Effector CD4-positive, alpha-beta T cell (primary cell): ENCODE data around the gene ARID5B.

Experiments
- DNase-seq: peaks from one replicate; pipeline ENCODE4 v3.0.0-alpha.2; 2020

Gene ARID5B

GRCh38 chr10:61883371-61884025, 18.0 kb upstream of the ARID5B start:
- no peak for DNase-seq

DNA sequence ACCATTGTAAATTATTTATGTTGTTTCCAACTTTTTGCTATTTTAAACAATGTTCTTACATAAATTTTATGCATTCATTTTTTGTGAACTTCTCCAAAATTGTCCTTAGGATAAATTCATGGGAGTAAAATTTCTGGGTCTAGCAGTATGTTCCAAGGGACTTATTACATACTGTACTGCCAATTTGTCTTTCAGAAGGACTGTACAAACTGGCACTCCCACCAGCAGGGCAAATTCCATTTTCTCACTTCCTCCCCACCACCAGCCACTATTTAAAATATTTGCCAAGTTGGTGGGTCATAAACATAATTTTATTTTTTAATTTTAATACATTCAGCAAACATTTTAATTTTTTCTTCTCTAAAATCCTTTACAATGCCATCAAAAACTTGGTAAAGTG, 13.7 kb upstream of the ARID5B start:
- no peak for DNase-seq

GRCh38 chr10:61888744-61889143, 12.8 kb upstream of the ARID5B start:
- no peak for DNase-seq

- no peak for DNase-seq
Measured at GRCh38 chr10:61890430-61890829, 11.1 kb upstream of the ARID5B start.

DNA sequence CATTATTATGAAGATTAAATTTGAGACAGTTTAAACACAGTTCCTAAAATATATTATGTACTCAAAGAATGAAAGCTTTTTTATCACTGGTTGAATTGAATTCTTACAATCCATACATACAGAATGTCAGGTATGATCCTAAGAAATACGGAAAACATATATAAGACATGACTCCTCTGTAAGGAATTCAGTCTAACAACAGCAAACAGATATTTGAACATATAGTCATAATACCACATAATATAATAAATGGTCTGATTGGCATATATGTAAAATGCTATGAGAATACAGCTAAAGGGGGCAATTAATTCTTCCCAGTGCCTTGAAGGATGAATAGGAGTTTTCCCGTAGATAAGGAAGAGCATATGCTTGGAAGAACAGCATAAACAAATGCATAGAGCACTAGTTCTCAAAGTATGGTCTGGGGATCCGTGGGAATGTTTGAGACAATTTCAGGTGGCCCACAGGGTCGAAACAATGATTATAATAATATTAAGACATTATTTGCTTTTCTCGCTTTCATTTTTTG, 10.6 kb upstream of the ARID5B start:
- no peak for DNase-seq

DNA sequence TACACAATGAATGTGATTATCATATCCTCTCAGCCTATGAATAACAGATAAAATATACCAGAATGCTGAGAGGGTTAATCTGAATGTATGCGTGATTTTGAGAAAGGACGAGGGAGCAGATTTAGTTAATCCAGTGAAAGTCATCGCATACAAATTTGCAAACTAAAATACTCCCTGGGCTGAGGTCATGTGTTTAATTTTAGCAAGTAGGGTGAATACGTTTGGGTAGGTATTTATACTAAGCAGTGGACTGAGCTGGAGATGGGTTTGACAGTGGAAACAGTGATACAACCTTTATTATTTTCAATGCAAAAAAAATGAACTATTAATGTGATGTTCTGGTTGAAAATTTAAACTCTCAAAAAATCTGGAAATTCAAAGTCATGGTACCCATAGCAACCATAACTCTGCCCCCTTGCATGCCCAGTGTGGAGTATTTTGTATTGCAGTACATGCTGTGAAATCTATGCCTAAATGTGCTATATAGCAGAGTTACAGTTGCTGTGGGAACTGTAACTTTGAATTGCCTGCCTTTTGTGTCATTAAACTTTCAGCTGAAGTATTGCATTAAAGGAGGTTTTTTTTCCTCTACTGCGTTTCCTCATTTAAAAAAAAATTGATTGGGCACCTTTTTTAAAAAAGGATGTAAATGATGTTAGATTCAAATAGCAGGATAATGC, 9.5 kb upstream of the ARID5B start:
- no peak for DNase-seq

DNA sequence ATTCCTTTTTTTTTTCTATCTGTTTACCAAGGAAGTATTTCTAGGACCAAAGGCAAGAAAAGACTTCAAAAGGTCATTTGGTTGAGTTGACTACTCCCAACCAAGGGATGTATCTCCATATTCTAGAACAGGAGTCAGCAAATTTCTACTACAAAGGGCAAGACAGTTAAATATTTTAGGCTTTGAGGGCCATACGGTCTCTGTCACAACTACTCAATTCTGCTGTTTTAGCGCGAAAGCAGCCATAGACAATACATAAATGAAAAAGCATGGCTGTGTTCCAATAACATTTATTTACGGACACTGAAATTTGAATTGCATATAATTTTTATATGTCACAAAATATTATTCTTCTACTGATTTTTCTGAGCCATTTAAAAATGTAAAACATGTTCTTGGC, 8.5 kb upstream of the ARID5B start:
- DNase-seq: no peak

GRCh38 chr10:61894133-61894532, 7.4 kb upstream of the ARID5B start:
- no peak for DNase-seq

DNA sequence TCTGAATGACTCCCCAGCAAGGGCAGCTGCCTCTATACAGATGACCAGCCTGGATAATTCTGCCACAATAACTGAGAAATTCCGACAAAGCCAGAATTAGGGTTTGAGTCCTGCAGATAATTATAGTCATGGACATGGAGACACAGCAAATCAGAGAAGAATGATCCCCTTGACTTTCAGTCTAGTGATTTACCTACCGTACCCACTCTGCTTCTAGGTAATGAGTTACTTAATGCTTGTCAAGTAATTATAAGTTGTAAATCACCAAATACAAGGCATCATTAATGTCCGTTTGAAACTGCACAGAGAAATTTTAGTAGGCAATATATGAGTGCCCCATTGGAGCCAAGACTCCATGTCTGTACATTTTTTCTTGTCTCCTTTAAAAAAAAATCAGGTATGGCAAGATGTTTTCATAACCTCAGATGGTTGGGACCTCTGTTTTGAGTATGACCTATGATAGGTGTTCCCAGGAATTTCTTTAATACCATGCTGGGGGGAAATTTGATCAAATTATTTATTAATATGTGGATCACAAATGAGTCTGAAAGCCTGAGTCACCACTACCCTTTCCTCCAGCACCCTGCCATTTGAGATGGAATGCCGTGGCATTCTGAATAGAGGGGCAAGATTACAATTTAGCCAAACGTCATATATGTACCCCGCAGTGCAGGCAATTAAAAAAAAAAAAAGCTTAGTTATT, 5.5 kb upstream of the ARID5B start:
- no peak for DNase-seq

GRCh38 chr10:61896854-61897661, 4.4 kb upstream of the ARID5B start:
- DNase-seq: peak; percentile 53

DNA sequence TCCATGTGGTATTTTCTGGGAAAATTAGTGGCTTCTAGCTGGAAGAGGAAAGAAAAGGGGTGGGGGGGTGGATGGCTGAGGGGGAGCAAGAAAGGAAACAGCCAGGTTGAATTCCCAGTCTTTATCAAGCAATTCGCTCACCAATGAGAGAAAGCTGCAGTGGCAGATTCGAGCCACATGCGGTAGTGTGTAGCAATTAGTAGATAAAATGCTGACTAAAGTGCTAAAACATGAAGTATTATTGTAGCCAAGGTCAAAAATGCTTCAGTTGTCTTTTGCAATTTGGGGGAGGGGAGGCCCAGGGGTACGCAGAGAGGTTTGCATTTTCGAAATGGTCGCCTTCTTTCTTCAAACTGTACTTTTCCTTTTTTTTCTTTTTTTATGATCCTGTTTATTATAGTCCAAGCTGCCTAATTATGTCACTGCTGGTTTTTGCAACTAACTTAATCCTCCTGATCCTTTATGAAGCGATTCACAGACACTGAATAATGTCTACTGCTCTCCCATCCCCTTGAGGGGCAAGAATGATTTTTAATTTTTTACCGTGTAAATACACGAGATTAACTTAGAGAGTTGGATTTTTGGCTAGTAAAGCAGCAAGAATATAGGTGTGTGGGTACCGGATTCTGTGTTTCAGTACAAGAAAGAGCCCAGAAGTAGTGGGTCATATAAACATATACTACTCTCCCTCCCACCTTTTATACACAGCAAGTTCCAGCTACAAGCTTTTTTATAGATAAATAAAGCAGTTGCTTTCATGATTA, 3.6 kb upstream of the ARID5B start:
- no peak for DNase-seq

GRCh38 chr10:61898435-61898778, 3.1 kb upstream of the ARID5B start:
- DNase-seq: no peak

DNA sequence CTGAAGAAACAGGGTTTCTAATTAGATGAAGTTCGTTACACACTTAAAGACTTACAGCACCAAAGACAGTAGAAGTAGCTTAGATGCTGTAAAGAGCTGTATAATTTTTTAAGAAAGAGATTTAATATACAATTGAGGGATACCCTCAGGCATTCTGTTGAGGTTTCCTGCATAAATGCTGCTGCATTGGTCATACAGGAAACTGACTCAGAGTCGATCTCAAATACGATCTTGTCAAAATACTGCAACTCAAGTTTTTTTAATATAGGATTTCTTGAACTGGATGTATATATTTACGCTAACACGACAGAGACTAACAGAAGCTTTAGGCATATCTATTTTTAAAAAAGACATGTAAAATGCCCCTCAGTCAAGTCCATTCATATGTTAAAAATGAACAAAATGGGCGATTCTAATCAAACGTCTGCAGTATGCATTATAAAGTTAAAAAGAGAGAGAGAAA, 2.4 kb upstream of the ARID5B start:
- DNase-seq: peak; percentile 7

DNA sequence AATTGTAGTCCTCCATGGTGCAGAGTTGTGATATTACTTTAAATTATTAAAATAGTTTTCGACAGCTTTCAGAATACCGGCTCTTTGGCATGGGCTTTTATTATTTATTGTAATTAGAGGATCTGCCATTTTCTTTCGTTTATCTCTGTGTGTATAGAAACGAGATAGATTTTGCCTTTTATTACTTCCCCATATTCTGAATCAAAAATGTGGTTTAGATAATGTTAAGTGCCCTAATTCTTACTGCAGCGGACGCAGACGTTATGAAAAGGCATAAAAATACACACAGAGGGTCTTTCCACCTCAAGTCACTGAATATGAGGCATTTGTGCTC, 1.9 kb upstream of the ARID5B start:
- DNase-seq: no peak

- peak; percentile 30 for DNase-seq
Measured at GRCh38 chr10:61899997-61900828, 1.3 kb upstream of the ARID5B start.

DNA sequence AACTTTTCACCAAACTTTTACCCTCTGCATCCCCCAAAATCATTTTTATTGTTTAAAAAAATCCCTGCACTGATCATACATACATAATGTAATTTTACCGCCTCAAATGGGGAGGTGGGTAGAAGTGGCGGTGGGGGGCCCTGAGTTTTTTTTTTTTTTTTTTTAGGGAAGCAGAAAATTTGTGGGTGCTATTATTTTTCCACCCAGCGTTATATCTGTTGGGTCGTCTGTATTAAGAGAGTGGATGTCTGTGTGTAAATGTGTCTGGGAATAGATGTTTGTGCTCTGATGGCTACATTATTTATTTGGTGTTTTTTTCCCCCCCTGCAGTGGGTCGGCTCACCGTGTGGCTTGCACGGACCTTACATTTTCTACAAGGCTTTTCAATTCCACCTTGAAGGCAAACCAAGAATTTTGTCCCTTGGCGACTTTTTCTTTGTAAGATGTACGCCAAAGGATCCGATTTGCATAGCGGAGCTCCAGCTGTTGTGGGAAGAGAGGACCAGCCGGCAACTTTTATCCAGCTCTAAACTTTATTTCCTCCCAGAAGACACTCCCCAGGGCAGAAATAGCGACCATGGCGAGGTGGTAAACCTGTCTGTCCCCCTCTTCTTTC, 438 bp downstream of the ARID5B start:
- peak; percentile 3 for DNase-seq

- DNase-seq: peak; percentile 67
Measured at GRCh38 chr10:61902445-61903220, 1.1 kb downstream of the ARID5B start.

DNA sequence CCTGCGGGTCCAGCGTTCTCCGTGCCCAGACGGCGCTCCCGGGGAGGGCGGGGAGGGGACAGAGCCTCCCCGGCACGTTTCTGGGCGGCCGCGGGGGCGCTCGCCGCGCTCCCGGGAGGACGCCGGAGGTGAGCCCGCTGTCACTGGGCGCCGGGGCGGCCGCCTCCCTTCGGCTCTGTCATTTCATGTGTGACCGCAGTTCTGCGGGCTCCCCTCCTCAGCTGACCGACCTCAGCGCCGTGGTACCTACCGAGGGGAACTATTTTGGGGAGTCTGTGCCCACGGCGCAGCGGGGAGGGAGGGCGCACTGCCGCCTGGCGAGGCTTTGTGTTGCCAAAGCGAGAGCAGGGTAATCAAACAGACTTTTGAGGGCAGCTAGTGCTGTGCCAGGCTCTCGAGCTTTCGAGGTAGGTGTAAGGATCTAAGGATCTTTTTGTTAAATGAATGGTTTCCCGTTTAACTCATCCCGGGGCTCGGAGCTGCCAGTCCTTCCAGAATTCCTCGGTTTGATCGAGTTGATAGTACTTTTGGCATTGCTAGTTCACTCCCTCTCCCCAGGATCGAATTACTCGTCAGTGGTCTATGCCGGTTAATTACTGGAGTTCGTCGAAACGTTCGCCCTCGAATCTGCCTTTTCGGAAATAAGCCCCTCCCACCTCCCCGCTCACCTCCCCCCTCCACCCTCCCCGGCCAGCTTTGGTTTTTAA, 1.9 kb downstream of the ARID5B start:
- DNase-seq: peak; percentile 53

DNA sequence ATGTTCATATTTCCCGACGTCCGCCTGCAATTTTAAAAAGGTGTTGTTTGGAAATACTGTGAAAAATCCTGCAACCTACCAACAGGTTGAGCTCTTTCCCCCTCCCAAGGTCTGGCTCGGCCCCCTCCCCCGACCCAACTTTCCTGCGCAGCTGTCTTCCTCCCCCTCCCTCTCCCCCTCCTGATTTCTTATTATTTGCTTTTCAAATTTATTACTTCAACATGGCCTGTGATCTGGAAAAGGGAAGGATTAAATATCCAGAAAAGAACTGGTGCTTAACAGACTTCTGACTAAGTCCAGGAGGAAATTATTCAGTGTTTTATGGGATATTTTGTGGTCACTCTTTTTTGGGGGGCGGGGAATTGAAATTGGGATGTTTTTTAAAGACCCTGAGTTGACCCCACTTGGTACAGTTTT, 2.4 kb downstream of the ARID5B start:
- no peak for DNase-seq
